PC-3 (cell line): Measurements from ENCODE around the gene ARL3. TPM values are rescaled to one million over a fixed set of nuclear protein-coding genes. Genes with fewer than 3 reads are reported as not detected.

Experiments
- ATAC-seq: fragments of 200-7000 bp; cut with Tn5 transposase; 2 replicates; pipeline ENCODE4 v1.9.1; 2020; ENCODE audit warnings: mild to moderate bottlenecking, moderate library complexity
- BruUV-seq: library from RNA; stranded (reverse); fragments of 400-500 nt; replicated peaks from 2 replicates; lab custom pipeline; 2021; lab: Mats Ljungman, UMichigan
- CTCF ChIA-PET: fragments of 300-600 bp; sonication (Branson Sonifier 250); formaldehyde crosslinking; loops from one replicate; lab custom pipeline; 2022; ENCODE audit warnings: antibody characterized with exemption; lab: Charles Lee
- POLR2A ChIA-PET: fragments of 300-600 bp; sonication (Branson Sonifier 250); formaldehyde crosslinking; loops from one replicate; lab custom pipeline; 2022; ENCODE audit warnings: antibody characterized with exemption; ENCODE audit not compliant: unreplicated experiment; lab: Charles Lee
- DNase-seq: peaks from one replicate; pipeline ENCODE4 v3.0.0-alpha.2; 2015
- H2AFZ ChIP-seq: fragments of 300-600 bp; sonication (generic); 2 replicates; pipeline ENCODE4 v1.6.0; 2016; ENCODE audit warnings: antibody characterized with exemption, low read length
- H3F3A ChIP-seq: fragments of 300-600 bp; sonication (generic); one replicate; pipeline ENCODE4 v1.6.0; 2017; ENCODE audit warnings: antibody characterized with exemption, low read length, control low read depth, mild to moderate bottlenecking; ENCODE audit not compliant: unreplicated experiment
- H3K27ac ChIP-seq: fragments of 300-600 bp; sonication (generic); 2 replicates; pipeline ENCODE4 v1.5.1; 2016; ENCODE audit warnings: mild to moderate bottlenecking, low read length
- H3K27me3 ChIP-seq: fragments of 300-600 bp; sonication (generic); 2 replicates; pipeline ENCODE4 v1.6.1; 2016; ENCODE audit warnings: low read length, mixed read lengths
- H3K36me3 ChIP-seq: fragments of 300-600 bp; sonication (generic); 2 replicates; pipeline ENCODE4 v1.6.1; 2016; ENCODE audit warnings: low read depth, mixed run types, low read length, mixed read lengths
- H3K4me1 ChIP-seq: fragments of 300-600 bp; sonication (generic); 2 replicates; pipeline ENCODE4 v1.5.1; 2016; ENCODE audit warnings: low read length; ENCODE audit not compliant: insufficient read depth
- H3K4me2 ChIP-seq: fragments of 300-600 bp; sonication (generic); 2 replicates; pipeline ENCODE4 v1.6.0; 2016; ENCODE audit warnings: low read length
- H3K4me3 ChIP-seq: fragments of 300-600 bp; sonication (generic); 2 replicates; pipeline ENCODE4 v1.5.1; 2016; ENCODE audit warnings: mild to moderate bottlenecking, low read length, mixed read lengths
- H3K79me2 ChIP-seq: fragments of 300-600 bp; sonication (generic); 2 replicates; pipeline ENCODE4 v1.6.1; 2017; ENCODE audit warnings: low read length, mixed read lengths
- H3K9ac ChIP-seq: fragments of 300-600 bp; sonication (generic); 2 replicates; pipeline ENCODE4 v1.6.0; 2016; ENCODE audit warnings: mild to moderate bottlenecking, low read length
- H3K9me2 ChIP-seq: fragments of 300-600 bp; sonication (generic); replicated peaks from 2 replicates; pipeline ENCODE4 v1.6.1; 2016; ENCODE audit warnings: mixed run types, low read length, mixed read lengths
- H3K9me3 ChIP-seq: fragments of 300-600 bp; sonication (generic); 2 replicates; pipeline ENCODE4 v1.6.1; 2016; ENCODE audit warnings: low read length, mixed read lengths
- H4K20me1 ChIP-seq: fragments of 300-600 bp; sonication (generic); 2 replicates; pipeline ENCODE4 v1.6.1; 2016; ENCODE audit warnings: low read length, mixed read lengths
- EZH2 ChIP-seq: fragments of 300-600 bp; sonication (generic); IDR thresholded peaks from one replicate; pipeline ENCODE4 v1.6.1; 2017; ENCODE audit warnings: antibody characterized with exemption, mild to moderate bottlenecking, low read length; ENCODE audit not compliant: unreplicated experiment
- EZH2phosphoT487 ChIP-seq: fragments of 300-600 bp; sonication (generic); IDR thresholded peaks from 2 replicates; pipeline ENCODE4 v1.6.1; 2018; ENCODE audit warnings: mild to moderate bottlenecking, antibody characterized with exemption, low read length, borderline replicate concordance
- intact Hi-C: fragments of 100-400 bp; cut with micrococcal nuclease; formaldehyde crosslinking; loops from 2 replicates; pipeline ENCODE4 v1.9.0; 2023
- total RNA-seq: library from RNA; depleted of rRNA; stranded (reverse); fragments of >200 nt; gene quantifications from 2 replicates; pipeline ENCODE4 v1.2.3, GENCODE V29; 2014
- TF ChIP-seq, protein P1 (sequence below): fragments of 300-600 bp; sonication (generic); conservative IDR thresholded peaks from 2 replicates; pipeline ENCODE4 v1.5.1; 2017; ENCODE audit warnings: antibody characterized with exemption, low read depth, mild to moderate bottlenecking, low read length

Gene ARL3
- total RNA-seq, 1 experiment from 2014 or later, result 2.8 TPM

DNA sequence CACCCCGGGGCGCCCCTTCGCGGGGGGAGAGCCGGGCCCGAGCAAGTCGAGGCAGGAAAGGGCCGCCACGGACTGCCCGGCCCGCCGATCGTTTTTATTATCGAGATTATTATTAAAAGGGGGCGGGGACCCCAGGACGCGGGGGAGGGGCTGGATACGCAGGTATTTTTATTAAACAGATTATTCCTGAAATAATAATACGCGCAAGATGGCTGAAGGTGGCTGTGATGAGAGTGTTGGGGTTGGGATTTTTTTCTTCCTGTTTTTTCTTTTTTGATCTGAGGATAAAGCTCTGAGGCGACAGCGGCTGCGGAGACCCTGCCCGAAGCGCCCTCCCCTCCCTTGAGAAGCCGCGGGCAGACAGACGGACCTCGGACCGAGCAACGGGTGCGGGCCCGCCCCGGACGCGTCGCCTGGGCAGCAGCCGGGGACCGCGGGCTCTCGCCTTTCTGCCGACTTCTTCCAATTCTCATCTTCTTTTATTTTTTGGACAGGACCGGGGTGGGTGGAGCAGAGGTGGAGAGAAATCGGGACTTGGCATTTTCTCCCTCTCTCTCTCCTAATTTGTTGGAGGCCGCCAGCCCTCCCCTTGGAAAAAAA is 71.4 kb downstream of the ARL3 start:
- TF ChIP-seq EZH2phosphoT487 (no peak), EZH2 (no peak)
- TF ChIP-seq, protein P1, sequence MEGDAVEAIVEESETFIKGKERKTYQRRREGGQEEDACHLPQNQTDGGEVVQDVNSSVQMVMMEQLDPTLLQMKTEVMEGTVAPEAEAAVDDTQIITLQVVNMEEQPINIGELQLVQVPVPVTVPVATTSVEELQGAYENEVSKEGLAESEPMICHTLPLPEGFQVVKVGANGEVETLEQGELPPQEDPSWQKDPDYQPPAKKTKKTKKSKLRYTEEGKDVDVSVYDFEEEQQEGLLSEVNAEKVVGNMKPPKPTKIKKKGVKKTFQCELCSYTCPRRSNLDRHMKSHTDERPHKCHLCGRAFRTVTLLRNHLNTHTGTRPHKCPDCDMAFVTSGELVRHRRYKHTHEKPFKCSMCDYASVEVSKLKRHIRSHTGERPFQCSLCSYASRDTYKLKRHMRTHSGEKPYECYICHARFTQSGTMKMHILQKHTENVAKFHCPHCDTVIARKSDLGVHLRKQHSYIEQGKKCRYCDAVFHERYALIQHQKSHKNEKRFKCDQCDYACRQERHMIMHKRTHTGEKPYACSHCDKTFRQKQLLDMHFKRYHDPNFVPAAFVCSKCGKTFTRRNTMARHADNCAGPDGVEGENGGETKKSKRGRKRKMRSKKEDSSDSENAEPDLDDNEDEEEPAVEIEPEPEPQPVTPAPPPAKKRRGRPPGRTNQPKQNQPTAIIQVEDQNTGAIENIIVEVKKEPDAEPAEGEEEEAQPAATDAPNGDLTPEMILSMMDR, result no peak
- POLR2A ChIA-PET, result interaction anchor here (0.6 kb wide), 1 partner anchor 14 kb away, joined by 6 read pairs; no protein-coding TSS in a partner anchor
- BruUV-seq, result no TSS peak
- ATAC-seq (no peak), DNase-seq (peak; percentile 41)
- no peaks in the 10 kb centered on the region for H3F3A ChIP-seq
- no peaks in the 10 kb centered on the region for H3K36me3 ChIP-seq
- intact Hi-C loops, result loop anchor here (1.0 to 10.0 kb wide), 2 partner anchors 48 to 140 kb away; partner anchors contain the start of gene SUFU
- H3K4me1 ChIP-seq, result peaks cover 7% of the 10 kb centered on the region
- peak overlapping the region; percentile 97 for H3K4me2 ChIP-seq
- H3K9me2 ChIP-seq, result no peaks in the 10 kb centered on the region
- no peaks in the 10 kb centered on the region for H3K9me3 ChIP-seq
- peak overlapping the region; percentile 92 for H3K4me3 ChIP-seq
- H3K27me3 ChIP-seq, result no peaks in the 10 kb centered on the region
- peak overlapping the region; percentile 89 for H2AFZ ChIP-seq
- peaks cover 39% of the 10 kb centered on the region for H3K79me2 ChIP-seq
- H3K9ac ChIP-seq, result peak overlapping the region; percentile 72
- CTCF ChIA-PET, result no interaction called here
- H3K27ac ChIP-seq, result peak overlapping the region; percentile 51
- H4K20me1 ChIP-seq, result peaks cover 5% of the 10 kb centered on the region; the same call in 1 of the 2 replicates

DNA sequence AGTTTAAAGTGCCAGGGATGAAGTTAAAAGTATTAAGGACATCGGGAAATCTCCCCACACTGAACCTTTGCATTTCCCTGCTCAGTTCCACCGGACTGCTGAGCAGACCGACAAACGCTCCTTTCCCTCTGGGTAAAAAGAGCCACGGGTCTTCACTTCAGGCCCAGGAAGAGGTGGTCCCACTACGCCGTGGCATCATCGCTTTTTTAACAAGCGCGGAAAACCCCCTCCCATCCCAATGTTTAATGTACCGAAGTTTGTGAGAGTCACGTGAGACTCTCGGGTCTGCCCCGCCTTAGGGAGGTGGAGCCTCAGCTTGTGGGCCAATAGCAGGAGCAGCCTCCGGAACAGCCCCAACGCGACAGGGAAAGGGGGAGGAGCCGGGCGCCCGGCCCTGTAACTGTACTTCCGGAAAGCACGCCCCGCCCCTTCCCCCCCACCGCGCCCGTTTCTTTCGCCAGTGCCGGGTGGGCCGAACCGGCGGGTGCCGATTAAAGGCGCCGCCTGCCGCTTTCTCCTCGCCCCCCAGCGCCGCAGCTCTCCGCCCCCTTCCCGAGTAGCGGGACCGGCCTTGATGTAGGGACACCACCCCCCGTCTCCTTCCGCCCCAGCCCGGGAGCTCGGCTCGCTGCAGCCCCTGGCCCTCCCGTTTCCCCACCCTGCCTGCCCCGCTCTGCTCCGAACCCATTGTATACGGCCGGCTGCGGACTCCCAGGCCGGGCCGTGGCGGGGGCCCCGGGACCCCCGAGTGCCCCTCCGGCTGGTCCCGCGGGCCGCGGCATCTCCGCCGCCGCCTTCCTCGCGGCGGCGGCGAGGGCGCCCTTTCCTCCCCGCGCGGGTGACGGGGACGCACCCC is 72.1 kb downstream of the ARL3 start:
- no peak for TF ChIP-seq EZH2
- TF ChIP-seq, protein P1, result no peak
- TF ChIP-seq EZH2phosphoT487, result no peak
- intact Hi-C loops, result loop anchor here (1.0 to 10.0 kb wide), 2 partner anchors 47 to 139 kb away; partner anchors contain the start of gene SUFU
- CTCF ChIA-PET, result interaction anchor here (0.5 kb wide), 1 partner anchor 19 kb away, joined by 7 read pairs; no protein-coding TSS in a partner anchor

More for the DNA sequence above, 72.1 kb downstream of the ARL3 start:
- H2AFZ ChIP-seq, result peak overlapping the region; percentile 100
- peak overlapping the region; percentile 97 for H3K4me2 ChIP-seq
- DNase-seq (peak; percentile 90), ATAC-seq (peak; percentile 44)
- H3K4me1 ChIP-seq, result no peaks in the 10 kb centered on the region; the same call in 1 of the 2 replicates
- H3K9ac ChIP-seq, result peak overlapping the region; percentile 72
- H3F3A ChIP-seq, result no peaks in the 10 kb centered on the region
- no peaks in the 10 kb centered on the region for H3K9me3 ChIP-seq
- H3K9me2 ChIP-seq, result no peaks in the 10 kb centered on the region
- peak overlapping the region; percentile 92 for H3K4me3 ChIP-seq
- no TSS peak for BruUV-seq
- H3K36me3 ChIP-seq, result no peaks in the 10 kb centered on the region
- H3K79me2 ChIP-seq, result peaks cover 32% of the 10 kb centered on the region
- peak overlapping the region; percentile 37; the same call in 1 of the 2 replicates for H3K27ac ChIP-seq
- POLR2A ChIA-PET, result interaction anchor here (0.6 kb wide), 2 partner anchors 8 to 13 kb away, joined by 4 to 6 read pairs; no protein-coding TSS in a partner anchor
- H3K27me3 ChIP-seq, result no peaks in the 10 kb centered on the region
- H4K20me1 ChIP-seq, result no peaks in the 10 kb centered on the region
